PC-3 (cell line): Measurements from ENCODE around the gene DNAL1. TPM values are rescaled to one million over a fixed set of nuclear protein-coding genes. Genes with fewer than 3 reads are reported as not detected.

Experiments used
- ATAC-seq: fragments of 200-7000 bp; cut with Tn5 transposase; 2 replicates; pipeline ENCODE4 v1.9.1; 2020; ENCODE audit warnings: mild to moderate bottlenecking, moderate library complexity
- BruUV-seq: library from RNA; stranded (reverse); fragments of 400-500 nt; replicated peaks from 2 replicates; lab custom pipeline; 2021; lab: Mats Ljungman, UMichigan
- CTCF ChIA-PET: fragments of 300-600 bp; sonication (Branson Sonifier 250); formaldehyde crosslinking; loops from one replicate; lab custom pipeline; 2022; ENCODE audit warnings: antibody characterized with exemption; lab: Charles Lee
- POLR2A ChIA-PET: fragments of 300-600 bp; sonication (Branson Sonifier 250); formaldehyde crosslinking; loops from one replicate; lab custom pipeline; 2022; ENCODE audit warnings: antibody characterized with exemption; ENCODE audit not compliant: unreplicated experiment; lab: Charles Lee
- DNase-seq: peaks from one replicate; pipeline ENCODE4 v3.0.0-alpha.2; 2015
- H2AFZ ChIP-seq: fragments of 300-600 bp; sonication (generic); 2 replicates; pipeline ENCODE4 v1.6.0; 2016; ENCODE audit warnings: antibody characterized with exemption, low read length
- H3F3A ChIP-seq: fragments of 300-600 bp; sonication (generic); one replicate; pipeline ENCODE4 v1.6.0; 2017; ENCODE audit warnings: antibody characterized with exemption, low read length, control low read depth, mild to moderate bottlenecking; ENCODE audit not compliant: unreplicated experiment
- H3K27ac ChIP-seq: fragments of 300-600 bp; sonication (generic); 2 replicates; pipeline ENCODE4 v1.5.1; 2016; ENCODE audit warnings: mild to moderate bottlenecking, low read length
- H3K27me3 ChIP-seq: fragments of 300-600 bp; sonication (generic); 2 replicates; pipeline ENCODE4 v1.6.1; 2016; ENCODE audit warnings: low read length, mixed read lengths
- H3K36me3 ChIP-seq: fragments of 300-600 bp; sonication (generic); 2 replicates; pipeline ENCODE4 v1.6.1; 2016; ENCODE audit warnings: low read depth, mixed run types, low read length, mixed read lengths
- H3K4me1 ChIP-seq: fragments of 300-600 bp; sonication (generic); 2 replicates; pipeline ENCODE4 v1.5.1; 2016; ENCODE audit warnings: low read length; ENCODE audit not compliant: insufficient read depth
- H3K4me2 ChIP-seq: fragments of 300-600 bp; sonication (generic); 2 replicates; pipeline ENCODE4 v1.6.0; 2016; ENCODE audit warnings: low read length
- H3K4me3 ChIP-seq: fragments of 300-600 bp; sonication (generic); 2 replicates; pipeline ENCODE4 v1.5.1; 2016; ENCODE audit warnings: mild to moderate bottlenecking, low read length, mixed read lengths
- H3K79me2 ChIP-seq: fragments of 300-600 bp; sonication (generic); 2 replicates; pipeline ENCODE4 v1.6.1; 2017; ENCODE audit warnings: low read length, mixed read lengths
- H3K9ac ChIP-seq: fragments of 300-600 bp; sonication (generic); 2 replicates; pipeline ENCODE4 v1.6.0; 2016; ENCODE audit warnings: mild to moderate bottlenecking, low read length
- H3K9me2 ChIP-seq: fragments of 300-600 bp; sonication (generic); replicated peaks from 2 replicates; pipeline ENCODE4 v1.6.1; 2016; ENCODE audit warnings: mixed run types, low read length, mixed read lengths
- H3K9me3 ChIP-seq: fragments of 300-600 bp; sonication (generic); 2 replicates; pipeline ENCODE4 v1.6.1; 2016; ENCODE audit warnings: low read length, mixed read lengths
- H4K20me1 ChIP-seq: fragments of 300-600 bp; sonication (generic); 2 replicates; pipeline ENCODE4 v1.6.1; 2016; ENCODE audit warnings: low read length, mixed read lengths
- EZH2 ChIP-seq: fragments of 300-600 bp; sonication (generic); IDR thresholded peaks from one replicate; pipeline ENCODE4 v1.6.1; 2017; ENCODE audit warnings: antibody characterized with exemption, mild to moderate bottlenecking, low read length; ENCODE audit not compliant: unreplicated experiment
- EZH2phosphoT487 ChIP-seq: fragments of 300-600 bp; sonication (generic); IDR thresholded peaks from 2 replicates; pipeline ENCODE4 v1.6.1; 2018; ENCODE audit warnings: mild to moderate bottlenecking, antibody characterized with exemption, low read length, borderline replicate concordance
- intact Hi-C: fragments of 100-400 bp; cut with micrococcal nuclease; formaldehyde crosslinking; loops from 2 replicates; pipeline ENCODE4 v1.9.0; 2023
- total RNA-seq: library from RNA; depleted of rRNA; stranded (reverse); fragments of >200 nt; gene quantifications from 2 replicates; pipeline ENCODE4 v1.2.3, GENCODE V29; 2014
- TF ChIP-seq, protein P1 (sequence below): fragments of 300-600 bp; sonication (generic); conservative IDR thresholded peaks from 2 replicates; pipeline ENCODE4 v1.5.1; 2017; ENCODE audit warnings: antibody characterized with exemption, low read depth, mild to moderate bottlenecking, low read length

Gene DNAL1
- total RNA-seq, 1 experiment from 2014 or later = 2.6 TPM

DNA sequence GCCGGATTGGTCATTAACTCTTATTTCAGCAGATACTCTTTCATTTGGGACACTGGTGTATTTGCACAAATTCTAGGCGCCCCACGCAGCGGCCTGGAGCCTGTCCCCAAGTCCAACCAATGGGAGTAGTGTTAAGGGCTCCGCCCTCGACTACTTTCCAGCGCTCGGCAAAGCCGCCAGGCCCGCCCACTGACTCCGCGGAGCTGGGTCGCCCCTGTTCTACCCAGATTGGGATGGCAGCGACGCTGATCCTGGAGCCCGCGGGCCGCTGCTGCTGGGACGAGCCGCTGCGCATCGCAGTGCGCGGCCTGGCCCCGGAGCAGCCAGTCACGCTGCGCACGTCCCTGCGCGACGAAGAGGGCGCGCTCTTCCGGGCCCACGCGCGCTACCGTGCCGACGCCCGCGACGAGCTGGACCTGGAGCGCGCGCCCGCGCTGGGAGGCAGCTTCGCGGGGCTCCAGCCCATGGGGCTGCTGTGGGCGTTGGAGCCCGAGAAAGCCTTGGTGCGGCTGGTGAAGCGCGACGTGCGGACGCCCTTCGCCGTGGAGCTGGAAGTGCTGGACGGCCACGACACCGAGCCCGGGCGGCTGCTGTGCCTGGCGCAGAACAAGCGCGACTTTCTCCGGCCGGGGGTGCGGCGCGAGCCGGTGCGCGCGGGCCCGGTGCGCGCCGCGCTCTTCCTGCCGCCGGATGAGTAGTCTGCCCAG lies 32.3 kb upstream of the DNAL1 start, which contains the start of gene ACOT6:
TSS of gene ACOT6 (plus strand) at position 179 of the 707 bp plus-strand sequence. CDS start at position 234, 55 bp downstream.
- no peak for TF ChIP-seq EZH2phosphoT487
- TF ChIP-seq, protein P1, sequence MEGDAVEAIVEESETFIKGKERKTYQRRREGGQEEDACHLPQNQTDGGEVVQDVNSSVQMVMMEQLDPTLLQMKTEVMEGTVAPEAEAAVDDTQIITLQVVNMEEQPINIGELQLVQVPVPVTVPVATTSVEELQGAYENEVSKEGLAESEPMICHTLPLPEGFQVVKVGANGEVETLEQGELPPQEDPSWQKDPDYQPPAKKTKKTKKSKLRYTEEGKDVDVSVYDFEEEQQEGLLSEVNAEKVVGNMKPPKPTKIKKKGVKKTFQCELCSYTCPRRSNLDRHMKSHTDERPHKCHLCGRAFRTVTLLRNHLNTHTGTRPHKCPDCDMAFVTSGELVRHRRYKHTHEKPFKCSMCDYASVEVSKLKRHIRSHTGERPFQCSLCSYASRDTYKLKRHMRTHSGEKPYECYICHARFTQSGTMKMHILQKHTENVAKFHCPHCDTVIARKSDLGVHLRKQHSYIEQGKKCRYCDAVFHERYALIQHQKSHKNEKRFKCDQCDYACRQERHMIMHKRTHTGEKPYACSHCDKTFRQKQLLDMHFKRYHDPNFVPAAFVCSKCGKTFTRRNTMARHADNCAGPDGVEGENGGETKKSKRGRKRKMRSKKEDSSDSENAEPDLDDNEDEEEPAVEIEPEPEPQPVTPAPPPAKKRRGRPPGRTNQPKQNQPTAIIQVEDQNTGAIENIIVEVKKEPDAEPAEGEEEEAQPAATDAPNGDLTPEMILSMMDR = no peak
- TF ChIP-seq EZH2 = no peak
- Histone ChIP-seq H2AFZ (peak within 1 kb of the TSS; percentile 85), H3K27ac (peak within 1 kb of the TSS; percentile 11; the same call in 1 of the 2 replicates), H4K20me1 (no peaks in the 10 kb centered on the region), H3K9ac (peak within 1 kb of the TSS; percentile 48), H3K4me1 (peaks cover 13% of the 10 kb centered on the region), H3F3A (no peaks in the 10 kb centered on the region), H3K36me3 (no peaks in the 10 kb centered on the region), H3K9me3 (no peaks in the 10 kb centered on the region), H3K27me3 (no peaks in the 10 kb centered on the region), H3K9me2 (no peaks in the 10 kb centered on the region), H3K79me2 (no peaks in the 10 kb centered on the region), H3K4me3 (peak within 1 kb of the TSS; percentile 83), H3K4me2 (peak within 1 kb of the TSS; percentile 70)
- no TSS peak for BruUV-seq
- intact Hi-C loops = loop anchor here (5.0 kb wide), 1 partner anchor 120 kb away; the partner anchor contains the start of gene RIOX1
- POLR2A ChIA-PET = no interaction called here
- CTCF ChIA-PET = no interaction called here
- ATAC-seq (peak; percentile 86), DNase-seq (peak; percentile 77)

DNA sequence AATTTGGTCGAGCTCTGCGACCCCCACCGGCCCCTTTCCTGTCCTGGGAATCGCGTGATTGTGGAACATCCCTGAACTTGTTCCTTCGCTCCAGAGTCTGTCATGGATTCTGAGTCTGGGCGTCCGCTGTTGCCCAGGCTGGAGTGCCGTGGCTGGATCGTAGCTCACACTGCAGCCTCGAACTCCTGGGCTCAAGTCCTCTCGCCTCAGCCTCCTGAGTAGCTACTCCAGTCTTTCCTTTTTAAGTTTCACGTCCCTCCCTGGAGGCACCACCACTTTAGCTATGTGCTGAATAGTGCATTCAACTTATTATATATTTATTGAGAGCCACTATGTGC lies 31.8 kb upstream of the DNAL1 start:
- Histone ChIP-seq H3K4me2 (peak overlapping the region; percentile 70), H3K4me3 (peak overlapping the region; percentile 83), H3F3A (no peaks in the 10 kb centered on the region), H3K9me3 (no peaks in the 10 kb centered on the region), H4K20me1 (no peaks in the 10 kb centered on the region), H3K79me2 (no peaks in the 10 kb centered on the region), H3K4me1 (peaks cover 13% of the 10 kb centered on the region), H2AFZ (peak overlapping the region; percentile 85), H3K9me2 (no peaks in the 10 kb centered on the region), H3K36me3 (no peaks in the 10 kb centered on the region), H3K9ac (peak overlapping the region; percentile 48), H3K27ac (no peak overlapping the region; the same call in 1 of the 2 replicates), H3K27me3 (no peaks in the 10 kb centered on the region)
- no peak for TF ChIP-seq EZH2
- TF ChIP-seq EZH2phosphoT487 = no peak
- TF ChIP-seq, protein P1 = no peak
- peak; percentile 31 for ATAC-seq
- ChIA-PET POLR2A (no interaction called here), CTCF (interaction anchor here (0.6 kb wide), 2 partner anchors 24 to 102 kb away, joined by 3 to 4 read pairs; no protein-coding TSS in a partner anchor)
- no peak for DNase-seq
- intact Hi-C loops = loop anchor here (5.0 kb wide), 1 partner anchor 121 kb away; the partner anchor contains the start of gene RIOX1
- BruUV-seq = no TSS peak
